Lower lobe of right lung (tissue), 2 donors: ENCODE data around the gene EPHX1. TPM values are rescaled to one million over a fixed set of nuclear protein-coding genes. Genes with fewer than 3 reads are reported as not detected.
A peak's percentile ranks its signal among the peaks of the same experiment; 100 is the strongest.

ENCODE experiments used
- ATAC-seq, 2 donors: fragments of 200-7000 bp; cut with Tn5 transposase; one replicate each; pipeline ENCODE4 v1.9.1; 2020 to 2022; ENCODE audit warnings: mild to moderate bottlenecking in 2 of 2, moderate library complexity in 2 of 2
- DNase-seq: peaks from one replicate; pipeline ENCODE4 v3.0.0-alpha.2; 2020
- H3K27ac ChIP-seq: fragments of 200-600 bp; one replicate; pipeline ENCODE4 v1.8.0; 2022
- H3K27me3 ChIP-seq: fragments of 200-600 bp; one replicate; pipeline ENCODE4 v1.8.0; 2022; ENCODE audit warnings: low read depth
- H3K36me3 ChIP-seq: fragments of 200-600 bp; one replicate; pipeline ENCODE4 v1.8.0; 2022; ENCODE audit warnings: mild to moderate bottlenecking
- H3K4me1 ChIP-seq: fragments of 200-600 bp; one replicate; pipeline ENCODE4 v1.8.0; 2022
- H3K4me3 ChIP-seq: fragments of 200-600 bp; one replicate; pipeline ENCODE4 v1.8.0; 2022; ENCODE audit warnings: mild to moderate bottlenecking
- H3K9me3 ChIP-seq: fragments of 200-600 bp; one replicate; pipeline ENCODE4 v1.8.0; 2022
- intact Hi-C: fragments of 100-400 bp; cut with DNase I; formaldehyde crosslinking; loops from one replicate; pipeline ENCODE4 v1.11.0; 2022
- total RNA-seq: library from RNA; stranded (reverse); fragmentation: NEBNext Ultra II Directional; extraction: Animal tissue kit (Norgen Biotek cat#: 25700); gene quantifications from one replicate; pipeline ENCODE4 v1.2.1, GENCODE V29; 2021
- TF ChIP-seq, protein P1 (sequence below): fragments of 200-600 bp; IDR thresholded peaks from one replicate; pipeline ENCODE4 v1.8.0; 2022; ENCODE audit warnings: antibody characterized with exemption, mild to moderate bottlenecking
- donor health status: DM: no; HTN: yes; CAD: no; lungs with severe emphysema.

EPHX1 gene
- total RNA-seq, 1 donor from 2014 or later, result 233 TPM

DNA sequence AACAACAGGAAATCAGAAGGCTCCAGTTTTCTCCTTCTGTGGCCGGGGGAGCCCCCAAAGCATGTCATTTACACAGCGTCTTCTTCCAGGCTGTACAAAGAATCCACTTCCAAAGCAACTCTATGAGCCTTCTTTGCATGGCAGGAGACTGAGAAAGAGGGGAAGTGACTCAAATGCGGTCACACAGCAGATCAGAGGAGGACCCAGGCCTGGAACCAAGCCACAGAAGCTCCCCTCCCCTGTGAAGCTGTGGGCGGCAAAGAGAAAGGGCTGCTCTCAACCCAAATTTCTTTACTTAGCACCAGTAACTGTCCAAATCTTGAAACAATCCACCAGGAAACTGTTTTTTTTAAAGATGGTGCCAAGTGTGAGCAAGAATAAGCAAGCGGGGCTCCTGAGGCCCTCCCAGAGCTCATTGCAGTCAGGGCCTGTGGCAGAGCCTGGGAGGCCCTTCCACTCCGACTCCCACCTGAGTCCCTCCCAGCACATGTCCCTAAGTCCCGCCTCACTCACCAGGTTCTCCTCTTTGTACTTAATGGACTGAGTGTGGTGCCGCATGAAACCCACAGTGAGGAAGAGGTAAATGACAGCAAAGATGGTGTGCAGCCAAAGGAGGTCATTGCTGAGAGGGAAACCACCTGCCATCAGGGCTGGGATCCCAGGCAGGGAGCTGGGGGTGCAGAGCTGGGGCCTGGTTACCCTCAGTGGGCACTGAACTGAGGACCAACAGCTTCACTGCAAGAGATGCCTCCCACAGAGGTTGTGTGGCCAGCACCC is 56.3 kb downstream of the EPHX1 start:
- H3K27ac ChIP-seq, result no peak overlapping the region
- TF ChIP-seq, protein P1, sequence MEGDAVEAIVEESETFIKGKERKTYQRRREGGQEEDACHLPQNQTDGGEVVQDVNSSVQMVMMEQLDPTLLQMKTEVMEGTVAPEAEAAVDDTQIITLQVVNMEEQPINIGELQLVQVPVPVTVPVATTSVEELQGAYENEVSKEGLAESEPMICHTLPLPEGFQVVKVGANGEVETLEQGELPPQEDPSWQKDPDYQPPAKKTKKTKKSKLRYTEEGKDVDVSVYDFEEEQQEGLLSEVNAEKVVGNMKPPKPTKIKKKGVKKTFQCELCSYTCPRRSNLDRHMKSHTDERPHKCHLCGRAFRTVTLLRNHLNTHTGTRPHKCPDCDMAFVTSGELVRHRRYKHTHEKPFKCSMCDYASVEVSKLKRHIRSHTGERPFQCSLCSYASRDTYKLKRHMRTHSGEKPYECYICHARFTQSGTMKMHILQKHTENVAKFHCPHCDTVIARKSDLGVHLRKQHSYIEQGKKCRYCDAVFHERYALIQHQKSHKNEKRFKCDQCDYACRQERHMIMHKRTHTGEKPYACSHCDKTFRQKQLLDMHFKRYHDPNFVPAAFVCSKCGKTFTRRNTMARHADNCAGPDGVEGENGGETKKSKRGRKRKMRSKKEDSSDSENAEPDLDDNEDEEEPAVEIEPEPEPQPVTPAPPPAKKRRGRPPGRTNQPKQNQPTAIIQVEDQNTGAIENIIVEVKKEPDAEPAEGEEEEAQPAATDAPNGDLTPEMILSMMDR, result no peak
- intact Hi-C loops, result no loop called here
- H3K4me1 ChIP-seq, result peaks cover 8% of the 10 kb centered on the region
- peaks cover 98% of the 10 kb centered on the region for H3K36me3 ChIP-seq
- peak; percentile 45 to 58 for ATAC-seq
- no peaks in the 10 kb centered on the region for H3K27me3 ChIP-seq
- H3K4me3 ChIP-seq, result no peak overlapping the region
- H3K9me3 ChIP-seq, result no peaks in the 10 kb centered on the region
- no peak for DNase-seq

DNA sequence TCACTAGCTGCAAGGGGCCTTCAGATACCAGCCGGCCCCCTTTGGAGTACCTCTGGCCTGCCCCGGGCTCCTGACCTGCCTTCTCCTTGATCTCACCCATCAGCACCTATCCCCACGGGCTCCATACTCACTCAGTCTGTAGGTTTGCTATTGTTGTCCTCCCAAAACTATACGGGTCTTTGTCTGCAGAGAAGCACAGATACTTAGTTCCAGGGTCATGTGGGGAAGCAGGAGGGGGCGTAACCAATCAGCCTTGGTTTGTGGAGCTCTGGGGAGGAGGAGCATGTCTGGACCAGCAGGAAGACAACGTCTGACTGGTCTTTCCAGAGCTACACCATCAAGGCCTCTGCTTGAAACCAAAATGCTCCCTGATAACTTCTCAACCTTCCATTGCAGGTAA is 57.1 kb downstream of the EPHX1 start:
- no peak overlapping the region for H3K27ac ChIP-seq
- DNase-seq (no peak), ATAC-seq (no peak)
- peaks cover 98% of the 10 kb centered on the region for H3K36me3 ChIP-seq
- H3K27me3 ChIP-seq, result no peaks in the 10 kb centered on the region
- H3K4me1 ChIP-seq, result peaks cover 8% of the 10 kb centered on the region
- TF ChIP-seq, protein P1, result no peak
- H3K9me3 ChIP-seq, result no peaks in the 10 kb centered on the region
- intact Hi-C loops, result no loop called here
- no peak overlapping the region for H3K4me3 ChIP-seq

DNA sequence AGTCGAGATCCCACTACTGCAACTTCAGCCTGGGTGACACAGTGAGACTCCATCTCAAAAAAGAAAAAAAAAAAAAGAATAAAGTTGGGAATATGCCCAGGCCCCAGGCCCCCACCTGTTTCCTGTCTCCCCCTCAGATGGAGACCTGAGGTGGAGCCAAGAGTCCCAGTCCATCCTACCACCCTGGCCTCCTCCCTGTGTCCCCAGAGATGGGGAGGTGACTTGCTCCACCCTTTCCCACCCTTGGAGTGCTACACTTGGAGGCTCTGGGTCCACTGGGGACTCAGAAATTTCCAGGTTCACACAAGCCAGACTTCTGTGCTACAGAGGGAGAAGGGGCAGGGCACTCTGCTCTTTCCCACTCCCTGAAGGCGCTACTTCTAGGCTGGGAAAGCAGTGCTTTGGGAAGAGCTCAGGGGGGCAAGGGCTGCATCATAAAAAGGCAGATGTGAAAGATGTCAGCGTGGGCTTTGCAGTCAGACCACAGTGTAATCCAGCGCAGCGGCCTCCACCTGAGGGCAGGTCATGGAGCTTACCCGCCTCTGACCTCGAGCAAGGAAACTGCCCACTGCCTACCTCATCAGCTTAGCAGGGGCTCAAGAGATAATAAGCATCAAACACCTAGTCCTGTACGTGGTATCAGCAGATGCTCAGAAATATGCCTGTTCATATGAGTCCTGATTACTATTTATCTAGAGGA is 58.9 kb downstream of the EPHX1 start:
- TF ChIP-seq, protein P1, result no peak
- no peaks in the 10 kb centered on the region for H3K27me3 ChIP-seq
- peaks cover 8% of the 10 kb centered on the region for H3K4me1 ChIP-seq
- peaks cover 98% of the 10 kb centered on the region for H3K36me3 ChIP-seq
- ATAC-seq, result no peak
- no peak overlapping the region for H3K27ac ChIP-seq
- H3K4me3 ChIP-seq, result no peak overlapping the region
- no peaks in the 10 kb centered on the region for H3K9me3 ChIP-seq
- intact Hi-C loops, result no loop called here
- DNase-seq, result no peak

DNA sequence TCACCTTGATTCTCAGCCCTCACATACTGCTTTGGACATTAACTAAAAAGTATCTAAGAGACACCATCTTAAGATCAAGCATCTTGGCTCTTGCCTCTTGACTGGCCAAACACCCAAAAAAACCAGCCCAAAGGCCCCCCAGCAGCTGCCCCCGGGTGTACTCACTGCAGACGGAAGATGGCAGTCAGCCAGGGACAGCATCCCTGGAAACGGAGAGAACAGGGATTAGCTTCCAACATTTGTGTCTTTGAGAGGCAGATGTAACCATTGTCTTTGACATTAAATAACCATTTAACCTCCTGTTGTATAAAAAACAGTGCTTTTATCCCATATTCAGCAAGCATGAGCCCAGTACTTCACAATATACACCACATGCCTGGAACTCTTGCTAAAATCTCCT is 61.0 kb downstream of the EPHX1 start:
- Histone ChIP-seq H3K4me1 (peaks cover 19% of the 10 kb centered on the region), H3K4me3 (no peak overlapping the region), H3K9me3 (no peaks in the 10 kb centered on the region), H3K36me3 (peaks cover 98% of the 10 kb centered on the region), H3K27ac (no peak overlapping the region), H3K27me3 (no peaks in the 10 kb centered on the region)
- ATAC-seq, result no peak
- intact Hi-C loops, result no loop called here
- TF ChIP-seq, protein P1, result no peak
- DNase-seq, result no peak

DNA sequence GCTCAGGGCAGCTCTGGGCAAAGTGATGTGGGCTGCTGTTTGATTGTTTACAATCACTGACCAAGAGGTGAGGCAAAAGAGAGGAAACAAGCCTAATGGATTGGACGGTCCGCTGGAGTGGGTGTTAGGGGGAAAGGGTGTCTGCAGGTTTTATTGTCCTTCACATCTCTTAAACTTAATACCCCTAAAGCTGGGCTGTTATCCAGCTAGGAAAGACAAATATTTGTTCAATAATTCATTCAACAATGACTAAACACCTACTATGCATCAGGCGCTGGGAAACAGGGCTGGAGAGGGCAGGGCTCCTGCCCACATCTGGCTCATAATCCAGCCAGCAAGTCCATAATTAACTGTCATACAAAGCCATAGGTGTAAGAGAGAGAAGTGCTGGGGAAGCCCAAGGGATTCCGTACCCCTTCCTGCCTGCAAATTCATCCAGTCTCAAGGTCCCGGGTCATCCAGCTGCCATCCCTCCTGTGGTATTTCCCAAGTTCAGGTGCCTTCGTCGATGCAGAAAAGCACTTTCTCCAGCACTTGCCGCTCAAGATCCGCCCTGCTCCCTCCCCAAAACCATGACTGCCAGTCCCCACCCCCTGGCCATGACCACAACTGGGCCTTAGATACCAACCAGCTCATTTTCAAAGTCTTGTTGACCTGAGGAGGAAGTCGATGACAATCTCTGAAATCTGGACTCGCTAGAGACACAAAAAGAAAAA is 61.6 kb downstream of the EPHX1 start:
- ATAC-seq (no peak), DNase-seq (no peak)
- Histone ChIP-seq H3K27me3 (no peaks in the 10 kb centered on the region), H3K36me3 (peaks cover 99% of the 10 kb centered on the region), H3K9me3 (no peaks in the 10 kb centered on the region), H3K27ac (no peak overlapping the region), H3K4me3 (no peak overlapping the region), H3K4me1 (peaks cover 15% of the 10 kb centered on the region)
- TF ChIP-seq, protein P1, result no peak
- intact Hi-C loops, result no loop called here
